CD4-positive, alpha-beta T cell treated with Interleukin-6 for 4 hours (primary cell): ENCODE data around the gene NECAP2.

Experiments used
- DNase-seq: peaks from one replicate; pipeline ENCODE4 v3.0.0-alpha.2; 2020; ENCODE audit warnings: mixed read lengths

Gene NECAP2

GRCh38 chr1:16440470-16441281, at the start of gene NECAP2:
NECAP2 (plus strand) TSS chr1:16440724; CDS start chr1:16440762, 38 bp downstream.
- peak; percentile 94 for DNase-seq

GRCh38 chr1:16391411-16391810, 49.1 kb upstream of the NECAP2 start:
- no peak for DNase-seq

- no peak for DNase-seq
Observed at GRCh38 chr1:16392740-16393569, 47.6 kb upstream of the NECAP2 start.

- no peak for DNase-seq
Observed at GRCh38 chr1:16393570-16394521, 46.7 kb upstream of the NECAP2 start.

GRCh38 chr1:16394977-16395376, 45.5 kb upstream of the NECAP2 start:
- no peak for DNase-seq

GRCh38 chr1:16396591-16396990, 43.9 kb upstream of the NECAP2 start:
- no peak for DNase-seq

- no peak for DNase-seq
Observed at GRCh38 chr1:16397120-16397519, 43.4 kb upstream of the NECAP2 start.

GRCh38 chr1:16398371-16398953, 42.1 kb upstream of the NECAP2 start:
- no peak for DNase-seq

GRCh38 chr1:16402742-16403141, 37.8 kb upstream of the NECAP2 start:
- no peak for DNase-seq

GRCh38 chr1:16405441-16405840, 35.1 kb upstream of the NECAP2 start:
- no peak for DNase-seq

GRCh38 chr1:16406868-16407267, 33.7 kb upstream of the NECAP2 start:
- no peak for DNase-seq

- DNase-seq = no peak
Observed at GRCh38 chr1:16409536-16410152, 30.9 kb upstream of the NECAP2 start.

GRCh38 chr1:16410803-16411202, 29.7 kb upstream of the NECAP2 start:
- no peak for DNase-seq

GRCh38 chr1:16413191-16413590, 27.3 kb upstream of the NECAP2 start:
- DNase-seq = no peak

GRCh38 chr1:16418823-16419425, 21.6 kb upstream of the NECAP2 start:
- no peak for DNase-seq

- peak; percentile 65 for DNase-seq
Observed at GRCh38 chr1:16420424-16421118, 20.0 kb upstream of the NECAP2 start.

GRCh38 chr1:16421201-16421600, 19.3 kb upstream of the NECAP2 start:
- DNase-seq = peak; percentile 9

- no peak for DNase-seq
Observed at GRCh38 chr1:16422041-16422440, 18.5 kb upstream of the NECAP2 start.

GRCh38 chr1:16425125-16426025, 15.1 kb upstream of the NECAP2 start:
- no peak for DNase-seq

GRCh38 chr1:16430606-16431005, 9.9 kb upstream of the NECAP2 start:
- DNase-seq = no peak
